Heart right ventricle (tissue), 16 donors: ENCODE measurements around the gene MT1X. TPM values are rescaled to one million over a fixed set of nuclear protein-coding genes. Genes with fewer than 3 reads are reported as not detected.

Source experiments
- ATAC-seq, 8 donors: fragments of 200-7000 bp; cut with Tn5 transposase; one replicate each; pipeline ENCODE4 v1.9.1; 2020; ENCODE audit warnings: mild to moderate bottlenecking in 8 of 8, moderate library complexity in 8 of 8, moderate number of reproducible peaks in 1 of 8
- DNase-seq, 2 donors: peaks; one replicate each; pipeline ENCODE4 v3.0.0-alpha.2; 2020
- H3K27ac ChIP-seq, 10 donors: fragments of 200-600 bp; sonication (generic) in 2 of 10; one replicate each; pipeline versions ENCODE4 v1.5.0 to v1.8.0; 2020 to 2022; ENCODE audit warnings: mild to moderate bottlenecking in 3 of 10
- H3K27me3 ChIP-seq, 7 donors: fragments of 200-600 bp; one replicate each; pipeline ENCODE4 v1.8.0; 2021 to 2022; ENCODE audit warnings: mild to moderate bottlenecking in 2 of 7
- H3K36me3 ChIP-seq, 9 donors: fragments of 200-600 bp; sonication (generic) in 1 of 9; one replicate each; pipeline versions ENCODE4 v1.5.0 to v1.8.0; 2020 to 2022; ENCODE audit warnings: mild to moderate bottlenecking in 2 of 9
- H3K4me1 ChIP-seq, 9 donors: fragments of 200-600 bp; sonication (generic) in 1 of 9; one replicate each; pipeline versions ENCODE4 v1.5.0 to v1.8.0; 2020 to 2022; ENCODE audit warnings: mild to moderate bottlenecking in 4 of 9
- H3K4me3 ChIP-seq, 10 donors: fragments of 200-600 bp; sonication (generic) in 2 of 10; one replicate each; pipeline versions ENCODE4 v1.5.0 to v1.8.0; 2020 to 2022; ENCODE audit warnings: mild to moderate bottlenecking in 7 of 10, moderate library complexity in 2 of 10
- H3K9me3 ChIP-seq, 11 donors: fragments of 200-600 bp in 10 of 11; sonication (generic) in 2 of 11; one replicate each; pipeline versions ENCODE4 v1.5.0 to v1.8.0; 2013 to 2022; ENCODE audit warnings: mild to moderate bottlenecking in 2 of 11, control low read depth in 1 of 11, moderate library complexity in 1 of 11
- WGBS, 2 donors: extraction: QIAGEN DNeasy Blood & Tissue Kit; methylation state at CpG; one replicate each; pipeline ENCODE4 v1.1.7; 2013; ENCODE audit warnings: inconsistent platforms in 1 of 2; 5-methylcytosine and 5-hydroxymethylcytosine counted together
- intact Hi-C, 10 donors: fragments of 100-400 bp; cut with DNase I; formaldehyde crosslinking; loops; one replicate each; pipeline versions ENCODE4 v1.11.1 to v1.14.2; 2022
- polyA plus RNA-seq, 2 donors: library from polyadenylated mRNA; stranded (reverse); fragments of 200-250 nt; gene quantifications; one replicate each; pipeline ENCODE4 v1.2.3, GENCODE V29; 2013
- total RNA-seq, 10 donors: library from RNA; stranded (reverse); fragmentation: NEBNext Ultra II Directional in 3 of 10; extraction: Animal tissue kit (Norgen Biotek cat#: 25700) in 3 of 10; gene quantifications; one replicate each; pipeline versions ENCODE4 v1.2.1 to v1.2.4, GENCODE V29; 2021 to 2023
- TF ChIP-seq, protein P1 (sequence below), 9 donors: fragments of 200-600 bp; sonication (generic) in 2 of 9; IDR thresholded peaks; one replicate each; pipeline versions ENCODE4 v1.5.0 to v1.8.0; 2021 to 2022; ENCODE audit warnings: antibody characterized with exemption in 9 of 9, mild to moderate bottlenecking in 5 of 9, moderate library complexity in 1 of 9
- donor health status: Arrhythmogenic right ventricular cardiomyopathy.
- donor health status: ischemic (EF 13 %, LVEDD 7.1; RV severe dilation, severe dysfunction).
- donor health status: healthy with polysubstance abuse.
- donor health status: DM: no; HTN: yes; CAD: no.
- donor health status: DM: no; HTN: no; CAD: no.
- donor health status: ischemic (EF 25% LVEDD 6.9; RV normal size, moderate dysfunction).
- donor health status: ischemic (EF 25% LVEDD 5.7; RV mildly dilated, moderate dysfunction).
- donor health status: healthy.
- donor health status: DM: yes; HTN: yes; CAD: no.
- donor health status: Ischemic cardiomyopathy.
- donor health status: ischemic (EF 35%, LVEDD 5.7; RV mildly dilated, moderate dysfunction).
- donor health status: nonischemic (EF 11% LVEDD 7.7; RV severe dilation, severe dysfunction).
- donor health status: DM: yes; HTN: yes; CAD: no.
- donor health status: PGD.
- donor health status: ischemic (EF 29% LVEDD 5.4; RV normal size, mild dysfunction).
- donor health status: nonischemic (EF 23%, LVEDD 6.1; RV moderate dilation, normal function).

Gene MT1X
- total and polyA plus RNA-seq, 12 donors: 15.8 to 616 (median 101) TPM

DNA sequence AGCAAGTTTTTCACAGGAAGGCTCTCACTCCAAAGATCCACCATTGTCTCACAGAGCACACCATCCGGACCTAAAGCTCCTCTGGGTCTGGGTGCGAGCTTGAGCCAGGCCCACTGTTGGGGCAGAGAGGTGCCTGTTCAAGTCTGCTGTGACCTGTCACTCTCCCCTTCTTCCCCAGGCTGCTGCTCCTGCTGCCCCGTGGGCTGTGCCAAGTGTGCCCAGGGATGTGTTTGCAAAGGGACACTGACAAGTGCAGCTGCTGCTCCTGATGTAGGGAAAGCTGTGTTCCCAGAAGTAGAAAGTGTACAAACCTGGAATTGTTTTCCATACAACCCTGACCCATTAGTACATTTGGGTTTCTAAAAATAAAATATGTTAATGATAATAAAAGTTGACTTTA is 4.8 kb upstream of the MT1X start:
- no peaks in the 10 kb centered on the region for H3K9me3 ChIP-seq

DNA sequence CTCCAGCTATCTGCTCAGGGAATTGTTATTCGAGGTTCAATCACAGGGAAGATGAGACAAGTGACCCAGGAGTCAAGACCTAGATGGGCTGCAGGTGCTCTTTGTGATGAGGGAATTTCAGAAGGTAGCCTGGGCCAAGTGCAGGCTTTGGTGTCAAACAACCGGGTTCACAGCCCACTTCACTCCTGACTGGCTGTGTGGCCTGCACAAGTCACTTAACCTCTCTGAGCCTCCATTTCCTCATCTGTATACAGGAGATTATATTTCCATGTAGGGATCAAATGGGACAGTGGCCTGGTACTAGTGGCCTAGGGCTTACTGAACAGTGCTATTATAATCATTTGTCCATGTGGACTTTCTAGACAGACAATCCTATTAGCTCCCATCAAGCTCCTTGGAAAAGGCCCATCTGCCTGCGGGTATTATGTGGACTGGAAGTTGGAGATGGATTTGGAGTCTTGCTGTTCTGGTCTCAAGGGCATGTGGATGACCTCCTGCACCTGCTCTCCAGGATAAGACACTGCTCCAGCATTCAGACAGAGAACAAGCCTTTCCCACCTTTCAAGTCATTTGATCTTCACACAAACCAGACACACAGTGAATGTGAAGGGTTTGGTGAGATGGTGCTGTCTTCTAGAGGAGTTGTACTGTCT is 3.1 kb upstream of the MT1X start:
- TF ChIP-seq, protein P1, sequence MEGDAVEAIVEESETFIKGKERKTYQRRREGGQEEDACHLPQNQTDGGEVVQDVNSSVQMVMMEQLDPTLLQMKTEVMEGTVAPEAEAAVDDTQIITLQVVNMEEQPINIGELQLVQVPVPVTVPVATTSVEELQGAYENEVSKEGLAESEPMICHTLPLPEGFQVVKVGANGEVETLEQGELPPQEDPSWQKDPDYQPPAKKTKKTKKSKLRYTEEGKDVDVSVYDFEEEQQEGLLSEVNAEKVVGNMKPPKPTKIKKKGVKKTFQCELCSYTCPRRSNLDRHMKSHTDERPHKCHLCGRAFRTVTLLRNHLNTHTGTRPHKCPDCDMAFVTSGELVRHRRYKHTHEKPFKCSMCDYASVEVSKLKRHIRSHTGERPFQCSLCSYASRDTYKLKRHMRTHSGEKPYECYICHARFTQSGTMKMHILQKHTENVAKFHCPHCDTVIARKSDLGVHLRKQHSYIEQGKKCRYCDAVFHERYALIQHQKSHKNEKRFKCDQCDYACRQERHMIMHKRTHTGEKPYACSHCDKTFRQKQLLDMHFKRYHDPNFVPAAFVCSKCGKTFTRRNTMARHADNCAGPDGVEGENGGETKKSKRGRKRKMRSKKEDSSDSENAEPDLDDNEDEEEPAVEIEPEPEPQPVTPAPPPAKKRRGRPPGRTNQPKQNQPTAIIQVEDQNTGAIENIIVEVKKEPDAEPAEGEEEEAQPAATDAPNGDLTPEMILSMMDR (IDR thresholded peaks at IDR 0.05): no peak
- H3K4me3 ChIP-seq: no peak overlapping the region
- DNase-seq (no peak), ATAC-seq (no peak)
- H3K9me3 ChIP-seq: no peaks in the 10 kb centered on the region
- intact Hi-C loops: no loop called here
- H3K36me3 ChIP-seq: no peaks in the 10 kb centered on the region
- H3K4me1 ChIP-seq: peaks cover 0 to 49% (median 31%) of the 10 kb centered on the region in 9 donors
- H3K27me3 ChIP-seq: peaks cover 0 to 28% (median 16%) of the 10 kb centered on the region in 7 donors
- WGBS, 2 donors: 91% methylated on average over 3 of the region's 3 CpGs
- peak overlapping the region in 8 of 10 donors; percentile 27 to 84 (median 54) for H3K27ac ChIP-seq

More for the DNA sequence above, 4.8 kb upstream of the MT1X start:
- H3K4me1 ChIP-seq: peaks cover 0 to 32% (median 18%) of the 10 kb centered on the region in 9 donors
- no peaks in the 10 kb centered on the region for H3K36me3 ChIP-seq
- intact Hi-C loops: no loop called here
- peaks cover 0 to 44% (median 25%) of the 10 kb centered on the region in 7 donors for H3K27me3 ChIP-seq
- TF ChIP-seq, protein P1 (IDR thresholded peaks at IDR 0.05): no peak
- no peak for ATAC-seq
- no peak overlapping the region for H3K27ac ChIP-seq
- H3K4me3 ChIP-seq: no peak overlapping the region
- WGBS, 2 donors: 73 to 77% methylated on average over 3 of the region's 3 CpGs
- DNase-seq: no peak

DNA sequence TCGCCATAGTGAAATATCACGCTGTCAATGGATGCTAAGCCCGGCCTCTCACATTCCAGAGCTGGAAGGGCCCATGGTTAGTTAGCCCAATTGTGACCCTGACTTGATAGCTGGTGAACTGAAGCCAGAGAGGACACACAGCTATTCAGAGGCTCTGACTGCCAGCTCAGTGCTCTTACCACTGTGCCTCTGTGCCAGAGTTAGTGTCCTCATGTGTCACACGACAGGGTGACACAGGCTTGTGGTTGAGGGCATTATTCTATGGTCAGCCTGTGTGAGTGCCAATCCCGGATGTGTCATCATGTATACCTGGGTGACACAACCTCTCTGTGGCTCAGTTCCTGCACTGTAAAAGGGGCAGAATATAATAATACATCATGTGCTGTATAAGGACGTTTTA is 2.5 kb upstream of the MT1X start:
- intact Hi-C loops: loop anchor here in 7 of 10 donors (5.0 kb wide), 4 partner anchors 38 to 78 kb away; partner anchors contain the start of genes MT2A (in 4 of the 7) and MT1E (in 2 of the 7)
- TF ChIP-seq, protein P1 (IDR thresholded peaks at IDR 0.05): no peak
- H3K9me3 ChIP-seq: no peaks in the 10 kb centered on the region
- peak in 1 of 2 donors; percentile 16 for DNase-seq
- peak overlapping the region in 8 of 10 donors; percentile 5 to 84 (median 54) for H3K27ac ChIP-seq
- H3K27me3 ChIP-seq: peaks cover 0 to 23% (median 15%) of the 10 kb centered on the region in 7 donors
- H3K4me1 ChIP-seq: peaks cover 0 to 55% (median 35%) of the 10 kb centered on the region in 9 donors
- WGBS, 2 donors: 62 to 63% methylated on average over 6 of the region's 6 CpGs
- H3K4me3 ChIP-seq: no peak overlapping the region
- no peaks in the 10 kb centered on the region for H3K36me3 ChIP-seq
- ATAC-seq: peak in 5 of 8 donors; percentile 20 to 58 (median 30)

DNA sequence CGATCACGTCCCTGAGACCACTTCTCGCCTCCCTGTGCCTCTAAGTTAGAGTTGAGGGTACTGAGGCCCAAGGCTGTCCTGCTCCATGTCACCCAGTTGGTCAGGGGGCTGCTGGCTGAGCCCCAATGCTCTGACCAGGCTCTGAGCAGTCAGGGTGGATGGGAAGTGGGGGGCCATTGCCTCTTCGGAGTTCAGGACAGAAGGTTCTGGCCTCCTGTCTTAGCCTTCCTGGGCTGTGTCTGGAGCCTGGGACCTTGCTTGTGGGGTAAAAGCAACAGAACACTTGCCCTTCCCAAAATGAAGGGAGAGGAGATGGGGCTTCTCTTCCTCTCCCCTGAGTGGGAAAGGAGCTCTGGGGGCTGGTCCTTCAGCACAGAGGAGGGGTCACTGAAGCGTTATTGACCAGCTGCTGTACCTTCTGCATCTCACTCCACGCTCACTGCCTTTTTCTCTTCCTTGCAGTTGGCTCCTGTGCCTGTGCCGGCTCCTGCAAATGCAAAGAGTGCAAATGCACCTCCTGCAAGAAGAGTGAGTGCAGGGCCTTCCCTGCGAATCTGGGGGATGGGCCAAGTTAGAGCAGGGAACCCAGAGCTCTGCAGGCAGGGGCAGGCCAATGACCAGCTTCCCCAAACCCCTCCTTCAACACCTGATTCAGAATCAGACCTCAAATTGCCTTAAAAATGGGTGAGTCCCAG is 580 bp downstream of the MT1X start:
- H3K9me3 ChIP-seq: peaks cover 0 to 13% (median 0%) of the 10 kb centered on the region in 11 donors
- H3K4me3 ChIP-seq: peak overlapping the region; percentile 37 to 71 (median 58)
- peaks cover 0 to 55% (median 28%) of the 10 kb centered on the region in 9 donors for H3K4me1 ChIP-seq
- WGBS, 2 donors: 45 to 52% methylated on average over 8 of the region's 8 CpGs
- no peaks in the 10 kb centered on the region for H3K27me3 ChIP-seq
- TF ChIP-seq, protein P1 (IDR thresholded peaks at IDR 0.05): no peak
- ATAC-seq (peak in 2 of 8 donors; percentile 9 to 10), DNase-seq (no peak)
- intact Hi-C loops: loop anchor here in 8 of 10 donors (1.0 to 5.0 kb wide), 7 partner anchors 41 to 81 kb away; partner anchors contain the start of genes MT2A (in 6 of the 8) and MT1E (in 2 of the 8)
- H3K36me3 ChIP-seq: no peaks in the 10 kb centered on the region
- peak overlapping the region; percentile 6 to 90 (median 82) for H3K27ac ChIP-seq
